ENCODE measurements around the gene HIGD2A. TPM values are rescaled to one million over a fixed set of nuclear protein-coding genes. Genes with fewer than 3 reads are reported as not detected.

HIGD2A gene
- total RNA-seq, 1 donor from 2014 or later = 102 TPM

DNA sequence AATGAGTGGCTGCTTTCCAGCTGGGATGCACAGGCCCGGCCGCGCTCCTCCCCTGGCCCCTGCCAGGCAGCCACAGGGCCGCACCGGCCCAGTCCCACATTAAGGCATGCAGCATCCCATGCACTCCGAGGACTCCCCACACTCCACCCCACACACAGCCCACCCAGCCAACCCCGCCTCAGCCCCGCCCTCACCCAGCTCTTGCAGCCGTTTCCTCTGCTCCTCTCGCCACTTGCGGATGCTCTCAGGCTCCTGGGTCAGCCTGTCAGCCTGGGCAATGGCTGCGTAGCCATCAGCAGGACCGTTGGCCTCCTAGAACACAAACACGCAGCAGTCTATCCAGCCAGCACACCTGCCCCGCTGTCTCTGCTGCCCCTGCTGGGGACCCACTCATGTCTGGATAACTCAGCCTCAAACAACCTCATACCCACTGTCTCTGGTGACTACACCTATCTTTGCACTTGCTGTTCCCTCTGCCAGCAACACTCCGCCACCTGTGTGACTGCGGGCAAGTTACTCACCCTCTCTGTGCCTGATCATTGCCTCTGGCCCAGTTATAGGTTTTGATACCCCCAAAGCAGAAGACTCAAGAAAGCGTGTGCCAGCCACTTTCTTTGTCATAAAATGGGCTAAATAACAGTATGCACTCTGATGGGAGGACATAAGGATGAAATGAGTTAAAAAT, 9.3 kb downstream of the HIGD2A start:
- H3K9me3 ChIP-seq = no peaks in the 10 kb centered on the region
- H3K27ac ChIP-seq = no peak overlapping the region
- DNase-seq = no peak
- peaks cover 5% of the 10 kb centered on the region for H3K4me1 ChIP-seq
- TF ChIP-seq, protein P1, sequence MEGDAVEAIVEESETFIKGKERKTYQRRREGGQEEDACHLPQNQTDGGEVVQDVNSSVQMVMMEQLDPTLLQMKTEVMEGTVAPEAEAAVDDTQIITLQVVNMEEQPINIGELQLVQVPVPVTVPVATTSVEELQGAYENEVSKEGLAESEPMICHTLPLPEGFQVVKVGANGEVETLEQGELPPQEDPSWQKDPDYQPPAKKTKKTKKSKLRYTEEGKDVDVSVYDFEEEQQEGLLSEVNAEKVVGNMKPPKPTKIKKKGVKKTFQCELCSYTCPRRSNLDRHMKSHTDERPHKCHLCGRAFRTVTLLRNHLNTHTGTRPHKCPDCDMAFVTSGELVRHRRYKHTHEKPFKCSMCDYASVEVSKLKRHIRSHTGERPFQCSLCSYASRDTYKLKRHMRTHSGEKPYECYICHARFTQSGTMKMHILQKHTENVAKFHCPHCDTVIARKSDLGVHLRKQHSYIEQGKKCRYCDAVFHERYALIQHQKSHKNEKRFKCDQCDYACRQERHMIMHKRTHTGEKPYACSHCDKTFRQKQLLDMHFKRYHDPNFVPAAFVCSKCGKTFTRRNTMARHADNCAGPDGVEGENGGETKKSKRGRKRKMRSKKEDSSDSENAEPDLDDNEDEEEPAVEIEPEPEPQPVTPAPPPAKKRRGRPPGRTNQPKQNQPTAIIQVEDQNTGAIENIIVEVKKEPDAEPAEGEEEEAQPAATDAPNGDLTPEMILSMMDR (IDR thresholded peaks at IDR 0.05) = no peak
- peaks cover 41% of the 10 kb centered on the region for H3K36me3 ChIP-seq
- no peak for ATAC-seq
- H3K27me3 ChIP-seq (ENCODE audit: low read depth) = no peaks in the 10 kb centered on the region
- intact Hi-C loops (cut with DNase I) = no loop called here
- H3K4me3 ChIP-seq = no peak overlapping the region

DNA sequence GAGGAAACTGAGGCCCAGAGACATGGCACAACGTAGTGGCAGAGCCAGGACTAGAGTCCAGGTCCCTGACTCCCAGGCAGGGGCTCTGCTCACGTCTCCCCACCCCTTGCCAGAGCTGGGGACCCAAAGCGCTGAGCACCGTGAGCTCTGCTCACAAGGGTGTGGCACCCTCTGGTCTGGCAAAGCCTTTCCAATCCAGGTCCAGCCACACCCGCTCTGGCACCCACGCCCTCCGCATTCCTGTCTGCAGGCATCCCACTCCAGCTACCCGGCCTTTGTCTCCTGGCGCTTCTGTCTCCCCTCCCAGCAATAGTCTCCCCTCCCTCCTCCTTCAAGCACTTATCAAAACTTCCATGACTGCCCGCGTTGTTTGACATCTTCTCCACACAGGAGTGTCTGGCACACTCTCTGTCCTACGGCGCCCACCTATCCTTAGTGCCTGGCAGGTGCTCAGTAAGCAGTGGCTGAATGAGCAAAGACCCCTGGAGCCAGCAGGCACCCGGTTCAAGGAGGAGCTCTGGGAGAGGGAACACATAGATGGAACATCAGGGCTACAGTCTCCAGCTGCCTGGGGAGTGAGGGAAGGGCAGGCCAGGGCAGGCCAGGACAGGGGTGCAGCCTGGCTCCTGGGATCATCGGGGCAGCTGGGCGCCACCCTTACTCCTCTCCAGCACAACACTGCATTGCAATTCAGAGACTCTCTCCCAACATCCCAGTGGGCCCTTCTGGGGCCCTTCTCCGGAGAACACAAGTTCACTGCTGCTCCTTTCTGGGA, 12.0 kb downstream of the HIGD2A start:
- H3K9me3 ChIP-seq = no peaks in the 10 kb centered on the region
- ATAC-seq = peak; percentile 40 to 59
- TF ChIP-seq, protein P1 (IDR thresholded peaks at IDR 0.05) = no peak

DNA sequence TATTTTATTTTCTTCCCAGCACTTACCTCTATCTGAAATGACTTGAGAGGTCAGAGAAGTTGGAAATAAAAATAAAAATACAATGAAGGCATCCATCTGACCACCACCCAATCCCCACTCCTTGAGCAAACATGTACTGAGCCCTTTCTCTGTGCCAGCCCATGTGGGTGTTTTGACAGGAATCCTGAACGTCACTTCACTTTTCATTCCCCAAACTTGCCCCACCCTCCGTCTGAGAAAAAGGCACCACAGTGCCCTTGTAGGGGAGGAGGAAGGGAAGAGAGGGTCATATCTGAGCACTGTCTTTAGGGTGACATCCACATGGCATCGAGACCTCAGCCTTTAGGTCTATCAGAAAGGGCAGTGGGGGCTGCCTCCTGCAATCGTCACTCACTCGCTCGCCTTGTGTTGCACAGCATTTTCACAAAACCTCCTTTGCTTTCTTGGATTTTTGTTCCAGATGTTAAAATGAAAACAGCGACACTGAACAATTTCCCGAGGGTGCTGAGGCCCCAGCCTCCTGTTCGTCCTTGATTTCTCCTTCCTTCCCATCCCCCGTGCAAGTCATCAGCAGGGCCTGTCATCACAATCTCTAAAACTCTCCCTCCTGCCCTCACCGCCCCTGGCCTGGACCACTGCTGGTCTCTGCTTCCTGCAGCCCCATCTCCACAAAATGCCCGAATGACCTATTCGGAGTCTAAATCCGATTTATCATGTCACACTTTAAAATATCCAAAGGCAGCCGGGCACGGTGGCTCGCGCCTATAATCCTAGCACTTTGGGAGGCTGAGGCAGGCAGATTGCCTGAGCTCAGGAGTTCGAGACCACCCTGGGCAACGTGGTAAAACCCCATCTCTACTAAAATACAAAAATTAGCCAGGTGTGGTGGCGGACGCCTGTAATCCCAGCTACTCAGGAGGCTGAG, 13.0 kb downstream of the HIGD2A start:
- no peaks in the 10 kb centered on the region for H3K27me3 ChIP-seq (ENCODE audit: low read depth)
- H3K4me1 ChIP-seq = no peaks in the 10 kb centered on the region
- intact Hi-C loops (cut with DNase I) = no loop called here
- H3K4me3 ChIP-seq = no peak overlapping the region
- peaks cover 39% of the 10 kb centered on the region for H3K36me3 ChIP-seq
- TF ChIP-seq, protein P1 (IDR thresholded peaks at IDR 0.05) = no peak
- H3K27ac ChIP-seq = no peak overlapping the region
- ATAC-seq = no peak
- no peaks in the 10 kb centered on the region for H3K9me3 ChIP-seq
- DNase-seq = no peak

More for the DNA sequence above, 12.0 kb downstream of the HIGD2A start:
- Histone ChIP-seq H3K4me1 (peaks cover 1% of the 10 kb centered on the region), H3K36me3 (peaks cover 36% of the 10 kb centered on the region), H3K27ac (no peak overlapping the region), H3K27me3 (ENCODE audit: low read depth) (no peaks in the 10 kb centered on the region), H3K4me3 (no peak overlapping the region)
- no peak for DNase-seq
- intact Hi-C loops (cut with DNase I) = no loop called here

DNA sequence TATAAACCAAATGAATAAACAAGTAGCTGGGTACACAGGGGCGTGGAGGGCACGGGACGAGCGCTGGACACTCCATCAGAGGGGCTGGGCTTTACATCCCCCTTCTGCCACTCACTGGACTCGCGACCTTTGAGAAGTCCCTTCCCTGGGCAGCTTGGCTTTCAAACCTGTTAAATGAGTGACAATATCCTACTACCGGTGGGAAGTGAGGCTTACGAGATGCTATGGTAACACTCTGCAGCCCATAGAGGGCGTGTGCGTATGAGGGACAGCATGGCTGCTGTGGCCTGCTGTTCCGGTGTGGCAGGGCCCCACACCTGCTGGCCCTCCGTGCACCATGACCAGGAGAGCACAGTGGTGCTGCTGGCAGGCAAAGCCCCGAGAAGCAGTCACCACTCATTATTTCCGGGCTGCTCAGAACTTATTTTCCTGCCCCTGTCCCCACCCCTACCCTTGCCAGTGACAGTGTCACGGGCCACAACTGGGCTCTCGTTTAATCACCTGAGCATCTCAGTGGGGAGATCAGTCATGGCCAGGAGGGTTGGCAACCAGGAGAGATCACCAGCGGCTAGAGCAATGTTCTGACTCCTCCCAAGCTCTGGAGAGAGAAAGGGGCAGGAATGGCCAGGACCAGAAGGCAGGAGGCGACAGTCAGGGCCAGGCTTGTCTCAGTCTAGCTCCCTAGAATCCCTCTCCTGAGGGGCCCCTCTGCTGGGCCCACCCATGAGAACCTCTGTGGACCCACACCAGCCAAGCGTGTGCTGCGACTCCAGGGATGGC, 17.3 kb downstream of the HIGD2A start:
- DNase-seq = no peak
- no peak overlapping the region for H3K27ac ChIP-seq
- H3K4me3 ChIP-seq = no peak overlapping the region
- H3K27me3 ChIP-seq (ENCODE audit: low read depth) = no peaks in the 10 kb centered on the region
- peaks cover 60% of the 10 kb centered on the region for H3K36me3 ChIP-seq
- H3K9me3 ChIP-seq = no peaks in the 10 kb centered on the region
- TF ChIP-seq, protein P1 (IDR thresholded peaks at IDR 0.05) = no peak
- no peak for ATAC-seq
- peaks cover under 1% of the 10 kb centered on the region for H3K4me1 ChIP-seq
- intact Hi-C loops (cut with DNase I) = no loop called here
